ENCODE data around the gene PTGER2. TPM values are rescaled to one million over a fixed set of nuclear protein-coding genes. Genes with fewer than 3 reads are reported as not detected.

Gene PTGER2
- total RNA-seq, 2 donors from 2014 or later = not detected

DNA sequence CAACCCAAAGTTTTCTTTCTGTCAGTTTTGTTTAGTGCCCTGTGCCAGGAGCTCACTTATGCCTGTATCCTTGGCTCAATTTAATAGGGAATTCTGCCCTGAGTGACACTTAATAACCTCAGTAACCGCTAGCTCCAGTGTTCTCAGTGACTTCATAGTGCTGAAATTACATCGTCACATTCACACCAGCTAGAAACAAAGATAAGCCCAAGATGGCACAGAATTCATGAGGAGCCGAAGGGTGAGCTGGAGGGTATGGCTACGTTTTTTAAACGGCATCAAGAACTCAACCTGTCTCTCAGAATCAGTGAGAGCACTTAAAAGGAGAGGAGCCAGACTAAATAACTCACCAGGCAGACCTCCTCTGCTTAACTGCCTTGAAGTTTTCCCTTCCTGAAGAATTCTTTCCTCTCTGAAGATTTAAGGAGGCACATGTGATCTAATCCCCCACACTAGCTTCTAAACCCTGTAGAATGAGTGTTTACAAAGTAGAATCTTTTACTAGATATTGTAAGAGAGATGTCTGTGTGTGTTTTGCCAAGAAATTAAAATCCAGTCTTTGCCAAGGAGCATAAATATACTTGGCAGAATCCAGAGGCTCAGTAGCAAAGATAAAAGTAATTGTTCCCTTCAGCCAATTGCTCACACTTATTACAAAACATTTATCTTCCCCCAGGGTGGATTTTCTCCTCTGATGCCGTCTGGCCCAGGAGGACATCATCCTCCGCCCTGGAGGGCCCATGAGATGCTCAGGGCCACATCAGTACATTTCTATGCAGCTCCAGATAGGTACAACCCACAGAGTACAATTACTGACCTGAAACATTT is 37.3 kb downstream of the PTGER2 start:
- WGBS, 2 experiments (ENCODE audit: insufficient coverage in 1 of 2, insufficient read length in 1 of 2) = 87 to 93% methylated on average over 3 to 7 of the region's 7 CpGs
- no peak overlapping the region for H3K4me3 Mint-ChIP-seq
- H3K27ac Mint-ChIP-seq = no peak overlapping the region
- Histone ChIP-seq H3K36me3 (ENCODE audit: control insufficient read depth, insufficient read depth, low read length) (no peaks in the 10 kb centered on the region), H3K9ac (ENCODE audit: extremely low read depth, low read length, poor library complexity, severe bottlenecking) (no peak overlapping the region), H3K27ac (ENCODE audit: low read depth, low read length) (no peak overlapping the region), H3K4me3 (ENCODE audit: low read length) (no peak overlapping the region), H3K27me3 (ENCODE audit: control insufficient read depth, insufficient read depth, low read length, poor library complexity, severe bottlenecking) (no peaks in the 10 kb centered on the region), H3K4me1 (ENCODE audit: control insufficient read depth, insufficient read depth, low read length) (no peaks in the 10 kb centered on the region), H3K9me3 (ENCODE audit: control insufficient read depth, low read length) (no peaks in the 10 kb centered on the region)
- TF ChIP-seq, protein P1, sequence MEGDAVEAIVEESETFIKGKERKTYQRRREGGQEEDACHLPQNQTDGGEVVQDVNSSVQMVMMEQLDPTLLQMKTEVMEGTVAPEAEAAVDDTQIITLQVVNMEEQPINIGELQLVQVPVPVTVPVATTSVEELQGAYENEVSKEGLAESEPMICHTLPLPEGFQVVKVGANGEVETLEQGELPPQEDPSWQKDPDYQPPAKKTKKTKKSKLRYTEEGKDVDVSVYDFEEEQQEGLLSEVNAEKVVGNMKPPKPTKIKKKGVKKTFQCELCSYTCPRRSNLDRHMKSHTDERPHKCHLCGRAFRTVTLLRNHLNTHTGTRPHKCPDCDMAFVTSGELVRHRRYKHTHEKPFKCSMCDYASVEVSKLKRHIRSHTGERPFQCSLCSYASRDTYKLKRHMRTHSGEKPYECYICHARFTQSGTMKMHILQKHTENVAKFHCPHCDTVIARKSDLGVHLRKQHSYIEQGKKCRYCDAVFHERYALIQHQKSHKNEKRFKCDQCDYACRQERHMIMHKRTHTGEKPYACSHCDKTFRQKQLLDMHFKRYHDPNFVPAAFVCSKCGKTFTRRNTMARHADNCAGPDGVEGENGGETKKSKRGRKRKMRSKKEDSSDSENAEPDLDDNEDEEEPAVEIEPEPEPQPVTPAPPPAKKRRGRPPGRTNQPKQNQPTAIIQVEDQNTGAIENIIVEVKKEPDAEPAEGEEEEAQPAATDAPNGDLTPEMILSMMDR (conservative IDR thresholded peaks at IDR 0.05) = no peak
- no peaks in the 10 kb centered on the region for H3K36me3 Mint-ChIP-seq (ENCODE audit: low read depth)
- no peaks in the 10 kb centered on the region for H3K27me3 Mint-ChIP-seq (ENCODE audit: insufficient read depth)
- no peaks in the 10 kb centered on the region for H3K9me3 Mint-ChIP-seq
- H3K4me1 Mint-ChIP-seq = peaks cover 10% of the 10 kb centered on the region
- DNase-seq = no peak

GRCh38 chr14:52352061-52352491 is 38.0 kb downstream of the PTGER2 start:
- Mint-ChIP-seq H3K36me3 (ENCODE audit: low read depth) (no peaks in the 10 kb centered on the region), H3K27ac (no peak overlapping the region), H3K4me1 (peaks cover 10% of the 10 kb centered on the region), H3K9me3 (no peaks in the 10 kb centered on the region), H3K27me3 (ENCODE audit: insufficient read depth) (no peaks in the 10 kb centered on the region), H3K4me3 (no peak overlapping the region)
- no peak overlapping the region for H3K9ac ChIP-seq (ENCODE audit: extremely low read depth, low read length, poor library complexity, severe bottlenecking)
- H3K27ac ChIP-seq (ENCODE audit: low read depth, low read length) = no peak overlapping the region
- no peaks in the 10 kb centered on the region for H3K27me3 ChIP-seq (ENCODE audit: control insufficient read depth, insufficient read depth, low read length, poor library complexity, severe bottlenecking)
- H3K4me1 ChIP-seq (ENCODE audit: control insufficient read depth, insufficient read depth, low read length) = no peaks in the 10 kb centered on the region
- no peak for DNase-seq
- WGBS, 2 experiments (ENCODE audit: insufficient coverage in 1 of 2, insufficient read length in 1 of 2) = 77 to 84% methylated on average over 2 to 3 of the region's 3 CpGs
- TF ChIP-seq, protein P1 (conservative IDR thresholded peaks at IDR 0.05) = no peak
- H3K36me3 ChIP-seq (ENCODE audit: control insufficient read depth, insufficient read depth, low read length) = no peaks in the 10 kb centered on the region
- H3K9me3 ChIP-seq (ENCODE audit: control insufficient read depth, low read length) = no peaks in the 10 kb centered on the region
- H3K4me3 ChIP-seq (ENCODE audit: low read length) = no peak overlapping the region

DNA sequence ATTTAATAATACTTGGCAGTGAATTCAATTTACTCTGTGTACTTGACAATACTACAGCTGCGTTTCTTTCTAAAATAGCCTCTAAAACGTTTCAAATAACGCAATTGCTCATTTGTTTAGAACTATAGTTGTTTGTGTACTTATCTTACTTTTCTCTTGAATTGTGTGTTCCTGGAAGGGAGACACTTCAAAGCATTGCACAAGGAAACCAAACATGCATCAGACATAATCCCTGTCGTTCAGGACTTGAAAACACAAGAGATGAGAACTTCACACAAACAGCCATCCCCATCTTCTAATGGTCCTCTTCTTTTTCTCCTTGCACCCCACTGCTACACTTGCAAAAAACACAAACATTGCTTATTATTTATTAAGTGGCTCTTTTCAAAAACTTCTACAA is 38.5 kb downstream of the PTGER2 start:
- Mint-ChIP-seq H3K9me3 (no peaks in the 10 kb centered on the region), H3K4me3 (no peak overlapping the region), H3K36me3 (ENCODE audit: low read depth) (no peaks in the 10 kb centered on the region), H3K27me3 (ENCODE audit: insufficient read depth) (no peaks in the 10 kb centered on the region), H3K27ac (no peak overlapping the region), H3K4me1 (peaks cover 10% of the 10 kb centered on the region)
- Histone ChIP-seq H3K36me3 (ENCODE audit: control insufficient read depth, insufficient read depth, low read length) (no peaks in the 10 kb centered on the region), H3K9me3 (ENCODE audit: control insufficient read depth, low read length) (no peaks in the 10 kb centered on the region), H3K27ac (ENCODE audit: low read depth, low read length) (no peak overlapping the region), H3K4me1 (ENCODE audit: control insufficient read depth, insufficient read depth, low read length) (no peaks in the 10 kb centered on the region), H3K4me3 (ENCODE audit: low read length) (no peak overlapping the region), H3K27me3 (ENCODE audit: control insufficient read depth, insufficient read depth, low read length, poor library complexity, severe bottlenecking) (no peaks in the 10 kb centered on the region), H3K9ac (ENCODE audit: extremely low read depth, low read length, poor library complexity, severe bottlenecking) (no peak overlapping the region)
- TF ChIP-seq, protein P1 (conservative IDR thresholded peaks at IDR 0.05) = no peak
- DNase-seq = no peak
- 78 to 88% methylated on average over 2 to 4 of the region's 4 CpGs for WGBS, 2 experiments (ENCODE audit: insufficient coverage in 1 of 2, insufficient read length in 1 of 2)
